ENCODE results near the gene GALR1.
"Not testable (repeated sequence)": the region's sequence is repeated elsewhere in the genome, so short reads cannot be mapped to it uniquely, and the experiment has no call there.

Gene GALR1

DNA sequence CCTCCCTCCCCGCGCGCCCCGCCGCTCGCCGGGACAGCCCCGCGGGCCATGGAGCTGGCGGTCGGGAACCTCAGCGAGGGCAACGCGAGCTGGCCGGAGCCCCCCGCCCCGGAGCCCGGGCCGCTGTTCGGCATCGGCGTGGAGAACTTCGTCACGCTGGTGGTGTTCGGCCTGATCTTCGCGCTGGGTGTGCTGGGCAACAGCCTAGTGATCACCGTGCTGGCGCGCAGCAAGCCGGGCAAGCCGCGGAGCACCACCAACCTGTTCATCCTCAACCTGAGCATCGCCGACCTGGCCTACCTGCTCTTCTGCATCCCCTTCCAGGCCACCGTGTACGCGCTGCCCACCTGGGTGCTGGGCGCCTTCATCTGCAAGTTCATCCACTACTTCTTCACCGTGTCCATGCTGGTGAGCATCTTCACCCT lies 865 bp downstream of the GALR1 start:
- peak overlapping the region; percentile 57 for H3K4me3 ChIP-seq (ENCODE audit: low read depth, low read length)

DNA sequence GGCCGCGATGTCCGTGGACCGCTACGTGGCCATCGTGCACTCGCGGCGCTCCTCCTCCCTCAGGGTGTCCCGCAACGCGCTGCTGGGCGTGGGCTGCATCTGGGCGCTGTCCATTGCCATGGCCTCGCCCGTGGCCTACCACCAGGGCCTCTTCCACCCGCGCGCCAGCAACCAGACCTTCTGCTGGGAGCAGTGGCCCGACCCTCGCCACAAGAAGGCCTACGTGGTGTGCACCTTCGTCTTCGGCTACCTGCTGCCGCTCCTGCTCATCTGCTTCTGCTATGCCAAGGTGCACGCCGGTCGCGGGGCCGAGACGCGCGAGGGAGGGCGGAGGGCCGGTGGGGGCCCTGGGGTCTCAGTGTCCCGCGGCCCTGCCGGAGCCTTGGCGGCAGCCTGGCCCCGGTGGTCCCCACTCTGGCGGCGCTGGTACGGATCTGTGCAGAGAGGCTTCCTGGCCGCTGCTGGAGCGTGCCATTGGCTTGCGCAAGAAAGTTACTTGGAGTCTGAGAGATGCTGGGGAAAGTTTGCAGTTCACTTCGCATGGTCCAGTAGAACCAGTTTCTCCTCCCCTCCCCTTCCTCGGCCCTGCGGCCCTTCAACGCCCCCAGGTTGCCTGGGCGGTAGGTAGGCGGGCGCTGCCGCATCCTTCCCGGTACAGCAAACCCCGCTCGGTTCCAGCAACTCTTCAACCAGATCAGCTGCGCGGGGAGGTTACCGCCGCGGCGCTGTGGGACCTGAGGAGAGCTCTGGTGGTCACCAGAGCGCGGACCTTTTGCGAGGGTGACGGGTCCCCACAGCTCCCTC lies 1.5 kb downstream of the GALR1 start:
- H3K4me3 ChIP-seq (ENCODE audit: low read depth, low read length), result peak overlapping the region; percentile 57

DNA sequence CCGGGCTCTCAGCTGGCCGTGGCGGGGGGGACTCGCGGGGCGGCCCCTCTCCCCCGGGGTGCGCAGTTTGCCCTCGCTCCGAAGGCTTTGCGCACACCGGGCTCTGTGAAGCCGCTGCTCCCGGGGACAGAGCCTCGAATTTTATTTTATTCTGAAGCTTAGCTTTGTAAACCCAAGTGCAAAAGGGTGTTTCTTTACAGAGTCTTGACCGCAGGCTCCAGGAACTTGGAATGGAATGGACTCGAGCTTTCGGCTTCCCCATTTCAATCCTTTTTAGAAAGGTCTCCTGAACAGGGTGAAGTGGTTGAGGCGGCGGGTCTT lies 2.0 kb downstream of the GALR1 start:
- peak overlapping the region; percentile 57 for H3K4me3 ChIP-seq (ENCODE audit: low read depth, low read length)

DNA sequence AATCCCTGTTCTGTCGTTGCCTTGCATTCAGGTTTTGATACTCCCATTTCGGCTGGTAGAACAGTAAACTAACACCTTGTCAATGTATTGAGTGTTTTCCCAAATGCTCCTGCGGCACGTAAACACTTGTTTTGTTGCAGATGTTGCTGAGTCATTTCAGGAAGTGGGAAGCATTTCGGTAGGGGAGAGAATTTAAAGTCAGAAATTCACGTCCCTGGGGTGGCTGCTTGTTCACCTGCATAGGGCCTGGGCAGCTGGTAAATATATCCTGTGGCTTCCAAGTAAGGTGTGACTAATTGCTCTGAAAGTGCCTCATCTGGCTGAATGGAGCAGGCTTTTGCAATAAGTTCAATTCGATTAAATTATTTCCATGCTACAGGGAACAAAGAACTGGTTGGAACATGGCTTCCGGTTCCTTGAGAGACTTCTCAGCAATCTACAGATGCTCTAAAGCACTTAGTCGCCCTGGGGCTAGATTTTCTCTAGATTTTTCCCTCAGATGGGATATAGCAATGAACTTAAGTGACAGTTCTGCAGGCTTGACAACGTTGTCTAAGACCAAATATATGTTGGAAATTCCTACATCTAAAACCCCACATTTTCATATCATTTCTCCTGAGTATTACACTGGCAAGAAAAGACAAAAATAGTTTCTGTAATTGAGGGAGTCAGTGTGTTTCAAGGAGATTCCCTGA lies 5.2 kb downstream of the GALR1 start:
- no peak overlapping the region for H3K4me3 ChIP-seq (ENCODE audit: low read depth, low read length)

DNA sequence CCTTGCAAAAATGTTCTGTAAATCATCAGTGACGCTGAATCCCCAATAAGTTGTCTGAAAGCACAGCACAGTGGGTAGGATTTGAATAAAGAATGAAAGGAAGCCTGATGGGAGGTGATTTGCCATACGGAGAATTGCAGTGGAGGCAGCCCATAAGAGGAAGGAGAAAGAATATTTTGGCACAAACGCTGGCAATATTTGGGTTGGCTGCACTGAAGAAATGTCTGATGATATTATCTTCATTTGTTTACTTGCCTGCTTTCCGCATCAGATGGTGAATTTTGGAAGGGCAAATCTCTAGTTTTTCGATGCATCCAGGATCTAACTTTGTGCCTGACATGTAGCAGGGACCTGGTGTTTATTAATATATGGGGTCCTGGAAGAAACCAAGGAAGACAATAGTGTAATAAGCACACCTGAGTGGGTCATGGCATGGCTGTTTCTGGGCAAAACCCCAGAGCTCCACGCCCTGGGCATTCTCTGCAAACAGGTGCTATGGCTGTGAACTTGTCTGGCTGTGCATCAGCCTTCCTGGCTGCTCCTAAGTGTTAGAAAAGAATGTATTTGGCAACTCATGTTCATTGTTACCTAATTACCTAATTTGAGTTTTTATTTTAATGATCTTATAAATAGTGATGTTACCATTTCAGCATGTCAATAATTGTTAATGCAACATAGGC lies 5.9 kb downstream of the GALR1 start:
- no peak overlapping the region for H3K4me3 ChIP-seq (ENCODE audit: low read depth, low read length)

DNA sequence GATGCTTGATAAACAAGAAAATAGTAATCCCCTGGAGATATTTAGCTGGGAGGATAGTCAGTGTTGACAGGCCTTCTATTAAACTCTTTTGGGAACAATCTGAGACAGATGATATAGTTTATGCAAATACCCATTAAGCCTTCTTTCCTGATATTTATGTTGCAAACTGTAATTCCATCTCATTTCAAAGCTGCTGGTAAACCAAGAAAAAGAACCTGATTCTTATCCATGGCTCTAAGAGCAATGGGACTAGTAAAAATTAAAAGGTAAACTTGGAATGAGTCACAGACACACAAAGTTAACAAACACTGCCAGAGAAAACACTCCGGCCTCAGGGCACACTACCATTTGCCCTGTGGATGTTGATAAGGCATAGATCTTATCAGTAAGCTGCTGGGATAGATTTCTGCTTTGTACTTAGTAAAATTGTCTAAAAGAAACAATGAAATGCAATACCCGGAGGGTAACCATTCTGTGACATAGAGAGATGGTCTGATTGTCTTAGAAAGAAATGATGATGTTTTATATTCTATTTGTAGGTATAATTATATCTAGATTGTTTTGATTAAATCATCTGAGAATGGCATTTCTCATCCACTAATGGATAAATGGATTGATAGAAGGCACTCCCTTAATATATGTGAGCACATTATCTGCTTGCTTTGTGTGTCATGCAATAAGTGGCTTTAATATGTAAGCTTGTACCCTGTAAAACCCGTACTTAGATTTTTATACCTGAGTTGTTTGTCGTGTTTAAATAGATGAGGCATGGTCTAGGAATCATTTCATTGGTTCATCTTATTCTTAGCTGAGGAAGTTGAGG lies 13.2 kb downstream of the GALR1 start:
- H3K4me3 ChIP-seq (ENCODE audit: low read depth, low read length), result no peak overlapping the region

DNA sequence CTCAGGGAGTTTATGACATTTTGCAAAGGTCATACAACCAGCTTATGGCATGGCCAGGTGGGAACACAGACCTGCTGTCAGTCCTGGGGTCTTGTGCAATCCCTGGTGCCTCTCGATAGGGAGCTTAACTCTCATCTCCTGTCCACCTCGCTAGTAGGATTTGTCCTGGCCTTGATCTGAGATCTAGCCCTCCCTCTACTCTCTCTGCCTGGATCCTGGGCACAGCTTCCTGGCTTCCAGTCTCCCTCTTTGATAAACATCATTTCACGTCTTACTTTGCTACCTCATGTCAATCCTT lies 13.8 kb downstream of the GALR1 start:
- H3K4me3 ChIP-seq (ENCODE audit: low read depth, low read length), result no peak overlapping the region

DNA sequence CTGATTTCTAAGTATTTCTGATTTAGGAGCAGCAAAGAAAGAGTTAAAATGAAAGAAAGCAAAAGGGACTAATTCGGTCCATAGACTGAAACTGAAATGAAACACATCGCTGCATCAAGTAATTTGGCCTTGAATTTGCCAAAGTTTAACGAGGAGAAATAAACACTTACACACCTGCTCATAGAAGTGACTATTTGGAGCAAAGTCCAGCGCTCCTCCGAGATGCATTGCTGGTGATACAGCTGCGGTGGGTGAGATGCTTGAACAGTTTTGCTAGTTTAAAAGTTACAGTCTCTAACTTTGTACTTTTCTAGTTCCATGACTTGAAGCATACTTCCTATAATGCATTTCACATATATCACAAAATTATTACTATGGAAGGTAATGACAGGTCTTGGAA lies 18.3 kb downstream of the GALR1 start:
- H3K4me3 ChIP-seq (ENCODE audit: low read depth, low read length), result no peak overlapping the region

DNA sequence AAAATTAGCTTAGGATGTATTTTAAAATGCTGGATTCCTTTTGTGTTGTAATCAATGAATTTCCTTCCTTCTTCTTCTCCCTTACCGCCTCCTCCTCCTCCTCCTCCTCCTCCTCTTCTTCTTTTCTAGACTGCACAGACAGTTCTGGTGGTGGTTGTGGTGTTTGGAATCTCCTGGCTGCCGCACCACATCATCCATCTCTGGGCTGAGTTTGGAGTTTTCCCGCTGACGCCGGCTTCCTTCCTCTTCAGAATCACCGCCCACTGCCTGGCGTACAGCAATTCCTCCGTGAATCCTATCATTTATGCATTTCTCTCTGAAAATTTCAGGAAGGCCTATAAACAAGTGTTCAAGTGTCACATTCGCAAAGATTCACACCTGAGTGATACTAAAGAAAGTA lies 18.8 kb downstream of the GALR1 start:
- H3K4me3 ChIP-seq (ENCODE audit: low read depth, low read length), result no peak overlapping the region

DNA sequence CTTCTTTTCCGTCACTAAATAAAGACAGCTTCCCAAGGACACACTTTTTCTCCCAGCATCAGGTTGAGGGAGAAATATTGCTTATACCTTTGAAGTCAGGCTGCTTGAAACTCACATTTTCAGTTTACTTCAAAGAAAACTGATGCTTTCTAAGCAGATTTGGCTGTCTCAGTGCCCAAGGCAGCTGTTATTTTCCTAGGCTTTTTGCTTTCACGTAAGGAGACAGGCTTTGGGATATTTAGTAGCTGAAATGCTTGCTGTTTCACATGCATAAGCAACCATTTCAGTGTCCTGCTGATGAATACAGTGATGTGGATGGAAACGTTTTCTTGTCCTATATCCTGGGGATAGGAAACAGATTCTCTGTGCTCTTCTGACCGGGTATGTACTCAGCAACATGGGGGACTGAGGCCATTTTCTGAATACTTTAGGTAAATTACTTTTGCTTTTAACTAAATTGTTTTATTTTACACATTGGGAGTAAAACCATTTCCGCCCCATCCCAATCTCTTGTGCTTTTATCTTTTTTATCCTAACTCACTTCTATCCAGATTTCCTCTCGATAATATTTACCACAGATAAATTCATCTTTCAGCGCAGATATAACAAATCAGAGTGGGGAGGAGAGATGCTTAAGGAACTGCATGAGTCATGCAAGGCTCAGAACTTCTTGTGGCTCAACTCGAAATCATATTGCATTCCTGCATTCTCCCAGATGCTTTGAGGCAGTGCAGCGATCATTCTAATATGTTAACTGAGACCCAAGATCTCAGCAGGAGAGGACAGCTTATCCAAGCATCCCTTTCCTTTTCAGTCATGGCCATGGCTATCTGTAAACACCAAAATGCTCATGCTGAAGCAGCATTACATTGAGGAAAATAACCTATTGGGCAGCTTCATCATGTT lies 22.2 kb downstream of the GALR1 start:
- H3K4me3 ChIP-seq (ENCODE audit: low read depth, low read length), result no peak overlapping the region

DNA sequence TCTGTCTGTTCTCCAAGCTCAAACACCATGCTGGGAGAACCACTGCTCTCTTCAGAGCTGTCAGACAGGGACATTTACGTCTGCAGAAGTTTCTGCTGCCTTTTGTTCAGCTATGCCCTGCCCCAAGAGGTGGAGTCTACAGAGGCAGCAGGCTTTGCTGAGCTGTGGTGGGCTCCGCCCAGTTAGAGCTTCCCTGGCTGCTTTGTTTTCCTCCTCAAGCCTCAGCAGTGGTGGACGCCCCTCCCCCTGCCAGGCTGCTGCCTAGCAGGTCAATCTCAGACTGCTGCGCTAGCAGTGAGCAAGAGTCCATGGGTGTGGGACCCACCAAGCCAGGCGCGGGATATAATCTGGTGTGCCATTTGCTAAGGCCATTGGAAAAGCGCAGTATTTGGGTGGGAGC lies 41.2 kb downstream of the GALR1 start:
- H3K4me3 ChIP-seq (ENCODE audit: low read depth, low read length), result not testable (repeated sequence)

DNA sequence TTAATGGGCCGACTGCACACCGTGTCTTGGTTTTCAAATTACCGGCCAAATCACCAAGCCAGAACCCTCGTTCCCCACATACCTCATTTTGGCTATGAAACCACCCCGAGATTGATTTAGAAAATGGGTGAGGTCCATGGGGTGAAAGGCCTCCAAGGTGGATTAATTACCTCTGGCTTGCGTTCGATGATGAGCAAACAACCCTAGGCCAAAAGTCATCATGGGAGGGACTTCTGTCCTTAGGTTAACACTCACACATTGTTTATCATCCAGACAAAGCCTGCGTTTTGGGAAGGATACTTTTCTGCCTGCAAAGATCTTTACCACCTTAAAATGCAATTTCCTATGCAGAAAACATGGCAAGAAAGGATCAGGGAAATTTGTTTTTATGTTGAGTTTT lies 48.5 kb downstream of the GALR1 start:
- H3K4me3 ChIP-seq (ENCODE audit: low read depth, low read length), result no peak overlapping the region

DNA sequence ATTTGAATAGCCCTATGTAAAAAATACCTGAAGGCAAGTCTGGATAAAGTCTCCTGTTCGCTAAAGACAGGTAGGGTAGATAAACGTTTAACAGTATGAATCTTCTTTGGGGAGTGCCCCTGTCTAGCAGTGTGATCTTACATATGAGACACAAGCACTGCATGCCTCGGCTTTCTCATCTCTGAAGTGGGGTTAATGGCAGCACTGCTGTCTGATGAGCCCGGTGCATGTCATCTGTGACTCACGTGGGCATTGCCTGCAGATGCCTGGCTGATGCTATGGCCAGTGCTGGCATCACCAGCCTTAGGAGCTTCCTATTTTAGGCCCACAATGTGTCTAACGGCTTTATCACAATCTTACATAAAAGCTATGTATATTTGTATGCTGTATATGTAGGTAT lies 50.1 kb downstream of the GALR1 start:
- no peak overlapping the region for H3K4me3 ChIP-seq (ENCODE audit: low read depth, low read length)

DNA sequence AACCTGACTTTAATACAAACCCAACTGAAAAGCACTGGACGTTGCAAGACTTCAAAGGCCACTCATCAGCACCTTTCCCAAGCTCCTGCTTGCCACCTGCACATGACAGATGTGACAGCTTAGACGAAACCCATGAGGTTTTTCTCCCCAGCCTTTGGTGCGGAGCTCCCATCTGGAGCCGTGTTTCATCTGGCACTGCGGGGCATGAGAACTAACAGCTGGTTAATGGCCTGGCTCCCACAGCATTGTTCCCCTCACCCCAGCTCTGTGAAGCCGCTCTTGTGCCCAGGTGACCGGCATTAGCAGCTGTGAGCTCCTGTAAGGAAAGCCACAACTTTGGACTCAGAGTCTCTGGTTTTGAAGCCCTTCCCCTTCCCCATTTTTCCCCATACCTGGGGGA lies 50.9 kb downstream of the GALR1 start:
- no peak overlapping the region for H3K4me3 ChIP-seq (ENCODE audit: low read depth, low read length)

DNA sequence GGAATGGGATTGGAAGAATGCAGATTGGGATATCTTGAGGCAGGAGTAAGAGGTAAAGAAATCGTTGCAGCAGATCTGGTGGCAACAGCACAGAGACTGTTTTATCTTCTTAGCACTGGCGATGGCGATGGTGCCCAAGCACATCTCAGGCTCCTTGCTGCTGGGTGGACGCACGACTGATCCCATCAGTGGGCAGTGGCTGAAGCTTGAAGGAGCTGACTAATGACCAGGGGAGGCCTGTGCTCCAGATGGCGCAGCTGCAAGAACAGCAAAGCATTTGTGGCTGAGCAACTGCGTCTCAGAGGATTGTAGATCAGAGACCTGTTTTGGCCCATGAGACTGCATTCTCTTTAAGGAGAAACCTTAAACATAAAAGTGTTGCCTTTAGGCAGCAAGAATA lies 54.6 kb downstream of the GALR1 start:
- no peak overlapping the region for H3K4me3 ChIP-seq (ENCODE audit: low read depth, low read length)

DNA sequence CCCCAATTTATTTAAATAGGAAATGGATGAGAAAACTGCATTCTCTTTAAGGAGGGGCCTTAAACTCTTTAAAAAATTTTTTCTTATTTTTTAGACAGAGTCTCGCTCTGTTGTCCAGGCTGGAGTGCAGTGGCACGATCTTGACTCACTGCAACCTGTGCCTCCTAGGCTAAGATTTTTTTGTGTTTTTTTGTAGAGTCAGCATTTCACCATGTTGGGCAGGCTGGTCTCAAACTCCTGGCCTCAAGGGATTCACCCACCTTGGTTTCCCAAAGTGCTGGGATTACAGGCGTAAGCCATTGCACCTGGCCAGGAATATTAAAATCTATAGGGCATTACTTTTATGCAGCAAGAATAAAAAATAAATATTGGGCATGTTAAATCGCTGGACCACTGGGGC lies 56.0 kb downstream of the GALR1 start:
- no peak overlapping the region for H3K4me3 ChIP-seq (ENCODE audit: low read depth, low read length)

DNA sequence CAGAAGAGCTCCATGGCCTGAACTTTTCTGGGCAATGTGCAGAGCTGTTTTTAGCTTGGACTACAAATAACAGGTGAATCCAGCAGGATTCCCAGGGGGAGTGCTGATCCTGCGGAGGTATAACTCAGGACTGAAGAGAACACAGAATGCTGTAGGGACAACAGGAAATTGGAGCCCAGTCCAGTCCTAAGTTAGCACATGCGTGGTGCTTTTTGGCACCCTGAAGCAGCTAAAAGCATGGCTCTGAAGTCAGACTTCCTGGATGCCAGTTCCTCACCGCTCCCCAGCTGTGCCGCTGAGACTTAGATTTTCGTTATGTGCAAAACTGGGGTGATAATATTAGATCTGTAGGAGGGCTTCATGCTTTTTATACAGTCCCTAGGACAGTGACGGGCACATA lies 58.6 kb downstream of the GALR1 start:
- no peak overlapping the region for H3K4me3 ChIP-seq (ENCODE audit: low read depth, low read length)

DNA sequence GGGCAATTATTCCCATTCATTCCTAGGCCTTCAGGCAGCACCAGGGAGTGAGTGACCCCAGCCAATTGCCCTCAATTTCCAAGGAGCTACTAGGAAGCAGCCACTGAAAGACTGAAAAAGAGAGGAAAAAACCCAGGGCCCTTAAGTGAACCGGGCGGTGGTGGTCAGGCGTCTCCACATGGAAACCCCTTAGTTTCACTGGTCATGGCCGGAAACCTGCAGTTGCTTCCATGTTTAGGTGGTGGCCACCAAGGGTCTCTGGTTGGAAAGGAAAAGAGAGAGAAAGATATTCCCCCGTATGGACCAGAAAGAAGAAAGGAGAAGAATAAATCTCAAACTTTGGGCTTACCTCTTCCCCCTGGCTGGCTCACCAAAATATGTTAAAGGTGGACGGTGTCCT lies 64.9 kb downstream of the GALR1 start:
- no peak overlapping the region for H3K4me3 ChIP-seq (ENCODE audit: low read depth, low read length)

DNA sequence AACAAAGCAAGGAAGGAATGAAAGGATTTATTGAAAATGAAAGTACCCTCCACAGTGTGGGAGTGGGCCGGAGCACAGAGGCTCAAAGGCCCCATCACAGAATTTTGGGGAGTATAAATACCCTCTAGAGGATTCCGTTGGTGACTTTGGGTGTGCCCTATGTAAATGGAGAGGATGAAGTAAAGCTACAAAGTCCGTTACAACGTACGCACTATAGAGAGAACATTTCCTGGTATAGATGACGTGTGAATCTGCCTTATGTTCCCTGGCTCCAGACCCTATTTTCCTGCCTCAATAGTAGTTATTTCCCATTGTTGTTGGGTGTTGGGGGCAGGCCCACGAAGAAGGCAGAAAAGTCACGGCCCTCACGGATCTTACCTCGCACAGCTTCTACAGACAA lies 65.3 kb downstream of the GALR1 start:
- H3K4me3 ChIP-seq (ENCODE audit: low read depth, low read length), result no peak overlapping the region

DNA sequence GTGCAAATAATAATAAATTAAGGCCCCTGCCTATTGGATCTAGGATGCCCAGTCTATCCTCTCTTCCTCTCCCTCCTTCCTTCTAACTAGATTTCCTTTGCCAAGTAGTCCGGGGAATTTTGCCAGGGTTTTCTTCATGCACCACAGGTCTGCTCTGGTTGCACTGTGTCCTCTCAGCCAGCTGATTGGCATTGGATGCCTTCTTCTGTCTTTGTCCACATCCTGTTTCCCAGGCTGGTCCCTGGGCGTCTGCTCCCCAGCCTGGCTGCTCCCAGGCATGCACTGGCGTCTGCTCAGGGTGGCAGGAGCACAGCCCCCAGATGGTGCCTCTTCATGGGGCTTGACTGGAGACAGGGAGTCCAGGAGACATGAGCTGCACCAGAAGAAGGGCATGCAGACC lies 66.4 kb downstream of the GALR1 start:
- no peak overlapping the region for H3K4me3 ChIP-seq (ENCODE audit: low read depth, low read length)

DNA sequence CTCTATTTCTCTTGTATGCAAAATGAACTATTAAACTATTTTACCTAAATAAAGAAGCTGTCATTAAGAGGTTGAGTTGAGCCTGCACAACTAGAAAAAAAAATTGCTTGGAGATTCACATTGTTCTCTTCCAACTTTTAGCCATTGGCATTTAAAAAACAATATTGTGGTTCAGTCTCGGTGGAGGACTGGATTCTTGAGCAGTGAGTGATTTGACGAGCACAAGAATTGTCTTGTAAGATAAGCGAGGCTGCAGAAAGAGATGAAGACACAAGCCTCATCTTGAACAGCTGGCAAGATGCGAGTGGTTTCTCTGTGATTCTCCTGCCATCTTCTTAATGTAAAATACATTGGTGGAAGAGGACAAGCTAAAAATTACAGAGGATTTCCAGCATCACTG lies 67.0 kb downstream of the GALR1 start:
- H3K4me3 ChIP-seq (ENCODE audit: low read depth, low read length), result no peak overlapping the region
